ENCODE data around the gene CCDC142.

GRCh38 chr2:74438248-74438647 is 44.5 kb downstream of the CCDC142 start:
- TF ChIP-seq EZH2 (IDR thresholded peaks at IDR 0.05; ENCODE audit: low read depth, low read length, severe bottlenecking): no peak
- TF ChIP-seq BRCA1 (IDR thresholded peaks at IDR 0.05; ENCODE audit: low read depth, low read length): no peak
- no peak for TF ChIP-seq CTCF (IDR thresholded peaks at IDR 0.05; ENCODE audit: control extremely low read depth in 1 of 3, insufficient read depth in 1 of 3, low read depth in 1 of 3, low read length in 3 of 3)
- no peak for TF ChIP-seq USF2 (IDR thresholded peaks at IDR 0.05; ENCODE audit: low read length)
- TF ChIP-seq HDAC2 (IDR thresholded peaks at IDR 0.05; ENCODE audit: borderline replicate concordance in 1 of 2, low read depth in 2 of 2, low read length in 2 of 2): no peak
- no peak for TF ChIP-seq MAX (IDR thresholded peaks at IDR 0.05)
- TF ChIP-seq CHD2 (IDR thresholded peaks at IDR 0.05; ENCODE audit: low read length): no peak
- TF ChIP-seq NRF1 (IDR thresholded peaks at IDR 0.05; ENCODE audit: low read depth, low read length): no peak
- TF ChIP-seq POLR2A (IDR thresholded peaks at IDR 0.05; ENCODE audit: control extremely low read depth in 1 of 2, low read depth in 2 of 2, low read length in 2 of 2): no peak
- TF ChIP-seq SIN3A (conservative IDR thresholded peaks at IDR 0.05 in 1 of 2, IDR thresholded peaks at IDR 0.05 in 1 of 2; ENCODE audit: low read depth in 1 of 2, low read length in 2 of 2): no peak
- TF ChIP-seq JUN (IDR thresholded peaks at IDR 0.05; ENCODE audit: low read depth, low read length): no peak

Data from H1 (cell line).